HG02884 (cell line): ENCODE measurements around the gene CLDN14.

Source experiments
- ATAC-seq: cut with Tn5 transposase; IDR thresholded peaks from one replicate; pipeline ENCODE4 v1.9.1; 2021; ENCODE audit warnings: mild to moderate bottlenecking, moderate library complexity; ENCODE audit not compliant: unreplicated experiment

Gene CLDN14

GRCh38 chr21:36479415-36480402 lies at the start of gene CLDN14:
TSS of gene CLDN14 (minus strand) at chr21:36480122. CDS start at chr21:36461695, 18,427 bp downstream.
- no peak for ATAC-seq

- no peak for ATAC-seq
Observed at GRCh38 chr21:36528716-36529115, 48.8 kb upstream of the CLDN14 start.

- ATAC-seq = no peak
Observed at GRCh38 chr21:36527317-36527716, 47.4 kb upstream of the CLDN14 start.

GRCh38 chr21:36526104-36526503 lies 46.2 kb upstream of the CLDN14 start:
- ATAC-seq = no peak

- ATAC-seq = no peak
Observed at GRCh38 chr21:36524477-36524876, 44.6 kb upstream of the CLDN14 start.

- ATAC-seq = no peak
Observed at GRCh38 chr21:36522219-36522808, 42.4 kb upstream of the CLDN14 start.

GRCh38 chr21:36518883-36519492 lies 39.1 kb upstream of the CLDN14 start:
- no peak for ATAC-seq

GRCh38 chr21:36517366-36518075 lies 37.6 kb upstream of the CLDN14 start:
- no peak for ATAC-seq

GRCh38 chr21:36516281-36516680 lies 36.4 kb upstream of the CLDN14 start:
- no peak for ATAC-seq

- no peak for ATAC-seq
Observed at GRCh38 chr21:36513430-36513829, 33.5 kb upstream of the CLDN14 start.

GRCh38 chr21:36512971-36513370 lies 33.0 kb upstream of the CLDN14 start:
- no peak for ATAC-seq

- ATAC-seq = no peak
Observed at GRCh38 chr21:36511484-36512220, 31.7 kb upstream of the CLDN14 start.

- ATAC-seq = no peak
Observed at GRCh38 chr21:36510911-36511310, 31.0 kb upstream of the CLDN14 start.

GRCh38 chr21:36509973-36510664 lies 30.2 kb upstream of the CLDN14 start:
- no peak for ATAC-seq

- no peak for ATAC-seq
Observed at GRCh38 chr21:36508948-36509347, 29.0 kb upstream of the CLDN14 start.

- no peak for ATAC-seq
Observed at GRCh38 chr21:36507397-36508018, 27.6 kb upstream of the CLDN14 start.

GRCh38 chr21:36506482-36506881 lies 26.6 kb upstream of the CLDN14 start:
- no peak for ATAC-seq

GRCh38 chr21:36504067-36505058 lies 24.4 kb upstream of the CLDN14 start:
- ATAC-seq = no peak
